Gastrocnemius medialis (tissue), 4 donors: ENCODE results near the gene ARSG. TPM values are rescaled to one million over a fixed set of nuclear protein-coding genes. Genes with fewer than 3 reads are reported as not detected.
"Not testable (repeated sequence)": the region's sequence is repeated elsewhere in the genome, so short reads cannot be mapped to it uniquely, and the experiment has no call there.

Experiments
- ATAC-seq, 2 donors: fragments of 150-250 bp; one replicate each; pipeline ENCODE4 v1.9.1; 2016
- DNase-seq, 2 donors: peaks; one replicate each; pipeline ENCODE4 v3.0.0-alpha.2; 2019
- H3K27ac ChIP-seq, 4 donors: fragments of 200-600 bp; sonication (generic); 1 replicate in 1 of 4; 2 replicates in 3 of 4; pipeline ENCODE4 v1.5.1; 2016 to 2018; ENCODE audit warnings: mild to moderate bottlenecking in 2 of 4, moderate library complexity in 1 of 4
- H3K27me3 ChIP-seq, 3 donors: fragments of 200-600 bp; sonication (generic) in 2 of 3; 1 replicate in 1 of 3; 2 replicates in 2 of 3; pipeline versions ENCODE4 v1.5.1 to v1.6.0; 2016 to 2019; ENCODE audit warnings: mild to moderate bottlenecking in 1 of 3, moderate library complexity in 1 of 3
- H3K36me3 ChIP-seq, 2 donors: fragments of 200-600 bp; sonication (generic) in 1 of 2; one replicate each; pipeline ENCODE4 v1.5.1; 2017 to 2018
- H3K4me1 ChIP-seq, 2 donors: fragments of 200-600 bp; sonication (generic) in 1 of 2; one replicate each; pipeline ENCODE4 v1.5.1; 2016 to 2017; ENCODE audit warnings: mild to moderate bottlenecking in 2 of 2
- H3K4me3 ChIP-seq, 4 donors: fragments of 200-600 bp; sonication (generic) in 3 of 4; 1 replicate in 1 of 4; 2 replicates in 3 of 4; pipeline ENCODE4 v1.5.1; 2016 to 2019; ENCODE audit warnings: mild to moderate bottlenecking in 2 of 4
- H3K9me3 ChIP-seq, 3 donors: fragments of 200-600 bp; sonication (generic) in 2 of 3; 1 replicate in 1 of 3; 2 replicates in 2 of 3; pipeline ENCODE4 v1.5.1; 2016 to 2019
- POLR2A ChIP-seq, 2 donors: fragments of 450-650 bp; IDR thresholded peaks; one replicate each; pipeline ENCODE4 v1.6.1; 2017; ENCODE audit warnings: antibody characterized with exemption in 2 of 2, mild to moderate bottlenecking in 2 of 2, moderate library complexity in 2 of 2
- in situ Hi-C, 4 donors: fragments of 200-750 bp; cut with MboI; loops; one replicate each; pipeline versions ENCODE4 v1.15.0 to v1.8.0; 2017; ENCODE audit warnings: low sequenced_read_pairs in 4 of 4
- intact Hi-C: fragments of 100-400 bp; cut with DNase I; formaldehyde crosslinking; loops from one replicate; pipeline ENCODE4 v1.15.1; 2023; ENCODE audit warnings: low total_unique reads
- total RNA-seq, 4 donors: library from RNA; depleted of rRNA; stranded (reverse); fragments of >200 nt; gene quantifications; one replicate each; pipeline versions ENCODE4 v1.1.0 to v1.2.3, GENCODE V29; 2016
- TF ChIP-seq, protein P1 (sequence below), 5 experiments: fragments of 450-650 bp in 3 of 5; fragments of 200-600 bp in 2 of 5; sonication (generic) in 2 of 5; IDR thresholded peaks in 4 of 5; conservative IDR thresholded peaks in 1 of 5; 1 replicate in 4 of 5; 2 replicates in 1 of 5; pipeline ENCODE4 v1.5.1; 2016 to 2019; ENCODE audit warnings: antibody characterized with exemption in 5 of 5, mild to moderate bottlenecking in 3 of 5, moderate library complexity in 3 of 5

ARSG gene
- total RNA-seq, 4 donors from 2014 or later = 3.3 to 6.1 (median 5.4) TPM

DNA sequence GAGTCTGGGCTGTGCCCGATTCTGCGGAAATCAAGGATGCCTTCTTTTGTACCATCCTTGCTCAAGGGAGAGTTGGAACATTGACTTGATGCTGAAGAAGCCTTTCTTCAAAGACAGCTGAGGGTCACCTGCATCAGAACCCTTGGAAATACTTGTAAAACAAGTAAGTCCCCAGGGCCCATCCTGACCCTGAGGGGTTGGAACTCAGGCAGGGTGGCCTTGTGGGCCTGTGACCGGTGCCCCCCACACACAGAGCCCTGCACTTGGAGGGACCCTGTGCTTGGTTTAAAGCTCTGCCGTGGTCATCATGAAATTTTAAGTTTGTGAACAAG lies 109.1 kb downstream of the ARSG start:
- no peaks in the 10 kb centered on the region for H3K36me3 ChIP-seq
- DNase-seq (no peak), ATAC-seq (peak in 1 of 2 donors; percentile 19)
- peaks cover 20 to 23% of the 10 kb centered on the region in 2 donors for H3K4me1 ChIP-seq
- H3K4me3 ChIP-seq = no peak overlapping the region
- H3K27ac ChIP-seq = peak overlapping the region in 2 of 4 donors; percentile 15 to 52
- H3K9me3 ChIP-seq = peaks cover 0 to 3% (median 0%) of the 10 kb centered on the region in 3 donors
- TF ChIP-seq, protein P1, sequence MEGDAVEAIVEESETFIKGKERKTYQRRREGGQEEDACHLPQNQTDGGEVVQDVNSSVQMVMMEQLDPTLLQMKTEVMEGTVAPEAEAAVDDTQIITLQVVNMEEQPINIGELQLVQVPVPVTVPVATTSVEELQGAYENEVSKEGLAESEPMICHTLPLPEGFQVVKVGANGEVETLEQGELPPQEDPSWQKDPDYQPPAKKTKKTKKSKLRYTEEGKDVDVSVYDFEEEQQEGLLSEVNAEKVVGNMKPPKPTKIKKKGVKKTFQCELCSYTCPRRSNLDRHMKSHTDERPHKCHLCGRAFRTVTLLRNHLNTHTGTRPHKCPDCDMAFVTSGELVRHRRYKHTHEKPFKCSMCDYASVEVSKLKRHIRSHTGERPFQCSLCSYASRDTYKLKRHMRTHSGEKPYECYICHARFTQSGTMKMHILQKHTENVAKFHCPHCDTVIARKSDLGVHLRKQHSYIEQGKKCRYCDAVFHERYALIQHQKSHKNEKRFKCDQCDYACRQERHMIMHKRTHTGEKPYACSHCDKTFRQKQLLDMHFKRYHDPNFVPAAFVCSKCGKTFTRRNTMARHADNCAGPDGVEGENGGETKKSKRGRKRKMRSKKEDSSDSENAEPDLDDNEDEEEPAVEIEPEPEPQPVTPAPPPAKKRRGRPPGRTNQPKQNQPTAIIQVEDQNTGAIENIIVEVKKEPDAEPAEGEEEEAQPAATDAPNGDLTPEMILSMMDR (IDR thresholded peaks at IDR 0.05 in 4 of 5, conservative IDR thresholded peaks at IDR 0.05 in 1 of 5) = no peak
- TF ChIP-seq POLR2A (IDR thresholded peaks at IDR 0.05) = no peak
- no peaks in the 10 kb centered on the region for H3K27me3 ChIP-seq
- in situ Hi-C loops = no loop called here
- intact Hi-C loops = no loop called here

DNA sequence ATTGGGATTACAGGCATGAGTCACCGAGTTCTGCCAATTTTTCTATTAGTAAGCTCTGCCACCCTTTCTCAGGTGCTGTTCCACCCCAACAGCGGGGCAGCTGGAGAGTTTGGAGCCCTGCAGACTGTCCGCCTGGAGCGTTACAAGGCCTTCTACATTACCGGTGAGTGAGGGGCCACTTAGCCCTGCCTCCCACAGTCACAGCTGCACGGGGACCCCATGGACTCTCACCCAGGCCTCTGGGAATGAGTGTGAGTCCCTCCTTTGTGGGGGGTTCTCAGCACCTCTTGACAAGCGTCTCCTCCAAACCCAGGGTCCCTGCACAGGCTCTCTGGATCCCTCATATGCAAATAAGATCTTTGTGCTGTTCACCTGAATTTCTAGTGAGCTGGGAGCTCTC lies 110.0 kb downstream of the ARSG start:
- ATAC-seq (no peak), DNase-seq (no peak)
- intact Hi-C loops = no loop called here
- peaks cover 0 to 6% (median 0%) of the 10 kb centered on the region in 3 donors for H3K9me3 ChIP-seq
- H3K4me3 ChIP-seq = no peak overlapping the region
- TF ChIP-seq POLR2A (IDR thresholded peaks at IDR 0.05) = no peak
- TF ChIP-seq, protein P1 (IDR thresholded peaks at IDR 0.05 in 4 of 5, conservative IDR thresholded peaks at IDR 0.05 in 1 of 5) = no peak
- H3K27ac ChIP-seq = no peak overlapping the region
- in situ Hi-C loops = no loop called here
- H3K36me3 ChIP-seq = no peaks in the 10 kb centered on the region
- peaks cover 20 to 23% of the 10 kb centered on the region in 2 donors for H3K4me1 ChIP-seq
- no peaks in the 10 kb centered on the region for H3K27me3 ChIP-seq

DNA sequence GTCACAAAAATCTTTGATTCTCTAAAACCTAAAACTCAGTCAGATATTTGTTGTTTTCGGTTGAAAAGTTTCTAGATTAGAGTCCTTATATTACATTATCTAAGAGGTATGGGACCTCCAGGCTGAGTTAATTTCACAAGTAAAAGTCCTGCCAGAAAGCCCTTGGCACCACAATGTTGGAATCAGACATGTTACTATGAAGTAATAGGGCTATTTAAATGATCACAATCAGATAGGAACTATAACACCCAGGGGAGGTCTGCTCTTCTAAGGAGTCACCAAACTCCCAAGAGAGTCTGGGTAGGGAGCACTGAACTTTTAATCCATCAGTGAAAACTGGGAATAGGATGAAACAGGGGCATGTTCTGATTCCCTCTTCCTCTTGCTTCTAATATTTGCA lies 111.8 kb downstream of the ARSG start:
- Histone ChIP-seq H3K36me3 (no peaks in the 10 kb centered on the region), H3K27ac (no peak overlapping the region), H3K4me3 (no peak overlapping the region), H3K4me1 (peaks cover 20 to 23% of the 10 kb centered on the region in 2 donors), H3K27me3 (no peaks in the 10 kb centered on the region), H3K9me3 (peaks cover 0 to 6% (median 2%) of the 10 kb centered on the region in 3 donors)
- no peak for TF ChIP-seq POLR2A (IDR thresholded peaks at IDR 0.05)
- DNase-seq = no peak
- no peak for ATAC-seq
- intact Hi-C loops = no loop called here
- in situ Hi-C loops = no loop called here

DNA sequence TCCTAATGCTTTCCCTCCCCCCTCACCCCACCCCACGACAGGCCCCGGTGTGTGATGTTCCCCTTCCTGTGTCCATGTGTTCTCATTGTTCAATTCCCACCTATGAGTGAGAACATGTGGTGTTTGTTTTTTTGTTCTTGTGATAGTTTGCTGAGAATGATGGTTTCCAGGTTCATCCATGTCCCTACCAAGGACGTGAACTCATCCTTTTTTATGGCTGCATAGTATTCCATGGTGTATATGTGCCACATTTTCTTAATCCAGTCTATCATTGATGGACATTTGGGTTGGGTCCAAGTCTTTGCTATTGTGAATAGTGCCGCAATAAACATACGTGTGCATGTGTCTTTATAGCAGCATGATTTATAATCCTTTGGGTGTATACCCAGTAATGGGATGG lies 112.5 kb downstream of the ARSG start:
- intact Hi-C loops, DNase-seq, H3K36me3 ChIP-seq, H3K9me3 ChIP-seq, H3K4me3 ChIP-seq, in situ Hi-C loops, H3K27me3 ChIP-seq, H3K27ac ChIP-seq, ATAC-seq: not testable (repeated sequence)
- H3K4me1 ChIP-seq = peaks cover 17 to 19% of the 10 kb centered on the region in 2 donors

DNA sequence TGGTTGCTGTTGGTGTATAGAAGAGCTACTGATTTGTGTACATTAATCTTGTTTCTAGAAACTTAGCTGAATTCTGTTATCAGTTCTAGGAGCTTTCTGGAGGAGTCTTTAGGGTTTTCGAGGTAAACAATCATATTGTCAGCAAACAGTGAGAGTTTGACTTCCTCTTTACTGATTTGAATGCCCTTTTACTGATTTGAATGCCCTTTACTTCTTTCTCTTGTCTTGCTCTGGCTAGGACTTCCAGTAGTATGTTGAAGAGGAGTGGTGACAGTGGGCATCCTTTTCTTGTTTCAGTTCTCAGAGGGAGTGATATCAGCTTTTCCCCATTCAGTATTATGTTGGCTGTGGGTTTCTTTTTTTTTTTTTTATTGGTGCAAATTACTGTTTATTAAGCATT lies 116.4 kb downstream of the ARSG start:
- H3K27ac ChIP-seq, H3K9me3 ChIP-seq, in situ Hi-C loops, H3K36me3 ChIP-seq, H3K4me3 ChIP-seq, H3K27me3 ChIP-seq, DNase-seq, ATAC-seq, intact Hi-C loops, H3K4me1 ChIP-seq: not testable (repeated sequence)

DNA sequence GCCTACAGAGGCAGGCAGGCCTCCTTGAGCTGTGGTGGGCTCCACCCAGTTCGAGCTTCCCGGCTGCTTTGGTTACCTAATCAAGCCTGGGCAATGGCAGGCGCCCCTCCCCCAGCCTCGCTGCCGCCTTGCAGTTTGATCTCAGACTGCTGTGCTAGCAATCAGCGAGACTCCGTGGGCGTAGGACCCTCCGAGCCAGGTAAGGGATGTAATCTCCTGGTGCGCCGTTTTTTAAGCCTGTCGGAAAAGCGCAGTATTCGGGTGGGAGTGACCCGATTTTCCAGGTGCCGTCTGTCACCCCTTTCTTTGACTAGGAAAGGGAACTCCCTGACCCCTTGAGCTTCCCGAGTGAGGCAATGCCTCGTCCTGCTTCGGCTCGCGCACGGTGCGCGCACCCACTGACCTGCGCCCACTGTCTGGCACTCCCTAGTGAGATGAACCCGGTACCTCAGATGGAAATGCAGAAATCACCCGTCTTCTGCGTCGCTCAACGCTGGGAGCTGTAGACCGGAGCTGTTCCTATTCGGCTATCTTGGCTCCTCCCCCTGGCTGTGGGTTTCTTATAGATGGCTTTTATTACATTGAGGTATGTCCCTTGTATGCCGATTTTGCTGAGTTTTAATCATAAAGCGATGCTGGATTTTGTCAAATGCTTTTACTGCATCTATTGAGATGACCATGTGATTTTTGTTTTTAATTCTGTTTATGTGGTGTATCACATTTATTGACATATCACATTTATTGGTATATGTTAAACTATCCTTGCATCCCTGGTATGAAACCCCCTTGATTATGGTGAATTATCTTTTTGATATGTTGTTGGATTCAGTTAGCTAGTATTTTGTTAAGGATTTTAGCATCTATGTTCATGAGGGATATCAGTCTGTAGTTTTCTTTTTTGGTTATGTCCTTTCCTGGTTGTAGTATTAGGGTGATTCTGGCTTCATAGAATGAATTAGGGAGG lies 122.6 kb downstream of the ARSG start:
- ATAC-seq, in situ Hi-C loops, H3K9me3 ChIP-seq, H3K27me3 ChIP-seq, DNase-seq, intact Hi-C loops, H3K4me1 ChIP-seq: not testable (repeated sequence)
- Histone ChIP-seq H3K27ac (peak overlapping the region in 1 of 4 donors; percentile 54), H3K36me3 (peaks cover 0 to 12% of the 10 kb centered on the region in 2 donors), H3K4me3 (peak overlapping the region; percentile 31 to 52 (median 39))
- TF ChIP-seq POLR2A (IDR thresholded peaks at IDR 0.05) = peak in 1 of 2 donors; percentile 18

DNA sequence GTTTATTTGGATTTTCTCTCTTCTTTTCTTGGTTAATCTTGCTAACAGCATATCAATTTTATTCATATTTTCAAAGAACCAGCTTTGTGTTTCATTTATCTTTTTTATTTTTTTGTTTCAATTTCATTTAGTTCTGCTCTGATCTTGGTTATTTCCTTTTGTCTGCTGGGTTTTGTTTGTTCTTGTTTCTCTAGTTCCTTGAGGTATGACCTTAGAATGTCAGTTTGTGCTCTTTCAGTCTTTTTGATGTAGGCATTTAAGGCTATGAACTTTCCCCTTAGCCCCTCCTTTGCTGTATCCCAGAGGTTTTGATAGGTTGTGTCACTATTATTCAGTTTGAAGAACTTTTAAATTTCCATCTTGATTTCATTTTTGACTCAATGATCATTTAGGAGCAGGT lies 123.6 kb downstream of the ARSG start:
- H3K27ac ChIP-seq, H3K27me3 ChIP-seq, DNase-seq, ATAC-seq, H3K4me1 ChIP-seq, intact Hi-C loops, H3K9me3 ChIP-seq, H3K4me3 ChIP-seq, in situ Hi-C loops: not testable (repeated sequence)
- H3K36me3 ChIP-seq = peaks cover 0 to 22% of the 10 kb centered on the region in 2 donors
